Caco-2 (cell line): ENCODE results near the gene MLPH. TPM values are rescaled to one million over a fixed set of nuclear protein-coding genes. Genes with fewer than 3 reads are reported as not detected.

ENCODE experiments used
- Bru-seq: library from RNA; stranded (reverse); fragments of 400-500 nt; gene quantifications from one replicate; lab custom pipeline; 2021; lab: Mats Ljungman, UMichigan
- BruChase-seq, 2 experiments: library from RNA; stranded (reverse); fragments of 400-500 nt; gene quantifications; one replicate each; lab custom pipeline; 2021; lab: Mats Ljungman, UMichigan
- BruUV-seq: library from RNA; stranded (reverse); fragments of 400-500 nt; replicated peaks from 2 replicates; lab custom pipeline; 2021; lab: Mats Ljungman, UMichigan
- CTCF ChIA-PET: fragments of 300-600 bp; sonication (Branson Sonifier 250); formaldehyde crosslinking; loops from one replicate; lab custom pipeline; 2022; ENCODE audit warnings: antibody characterized with exemption; lab: Charles Lee
- POLR2A ChIA-PET: fragments of 300-600 bp; sonication (Branson Sonifier 250); formaldehyde crosslinking; loops from one replicate; lab custom pipeline; 2022; ENCODE audit warnings: antibody characterized with exemption; lab: Charles Lee
- DNase-seq, 2 experiments: peaks; one replicate each; pipeline versions ENCODE4 v3.0.0 to v3.0.0-alpha.2; 2020 to 2022
- H3K27me3 ChIP-seq: replicated peaks from 2 replicates; pipeline ENCODE4 v1.6.0; 2011; ENCODE audit warnings: low read length; ENCODE audit not compliant: control insufficient read depth, insufficient read depth
- H3K36me3 ChIP-seq: 2 replicates; pipeline ENCODE4 v1.5.1; 2011; ENCODE audit warnings: low read length; ENCODE audit not compliant: control insufficient read depth, insufficient read depth
- H3K4me1 ChIP-seq: fragments of 250-450 bp; sonication (Bioruptor Pico); 2 replicates; pipeline ENCODE4 v1.5.1; 2020; ENCODE audit warnings: mild to moderate bottlenecking
- H3K4me3 ChIP-seq: 2 replicates; pipeline ENCODE4 v1.5.1; 2011; ENCODE audit warnings: low read depth, mild to moderate bottlenecking, control low read depth, low read length
- H3K9me3 ChIP-seq: fragments of 250-450 bp; sonication (Bioruptor Pico); 2 replicates; pipeline ENCODE4 v1.5.1; 2020; ENCODE audit warnings: mild to moderate bottlenecking, moderate library complexity
- H3K27ac Mint-ChIP-seq: one replicate; pipeline ENCODE4 v1.8.0; 2022; ENCODE audit warnings: mixed read lengths; ENCODE audit not compliant: unreplicated experiment
- H3K27me3 Mint-ChIP-seq: one replicate; pipeline ENCODE4 v1.8.0; 2022; ENCODE audit warnings: mixed read lengths; ENCODE audit not compliant: insufficient read depth, unreplicated experiment
- H3K36me3 Mint-ChIP-seq: one replicate; pipeline ENCODE4 v1.8.0; 2022; ENCODE audit warnings: mild to moderate bottlenecking, mixed read lengths; ENCODE audit not compliant: insufficient read depth, unreplicated experiment
- H3K4me1 Mint-ChIP-seq: one replicate; pipeline ENCODE4 v1.8.0; 2022; ENCODE audit warnings: low read depth, mixed read lengths; ENCODE audit not compliant: unreplicated experiment
- H3K4me3 Mint-ChIP-seq: one replicate; pipeline ENCODE4 v1.8.0; 2022; ENCODE audit warnings: mild to moderate bottlenecking, moderate library complexity, mixed read lengths; ENCODE audit not compliant: unreplicated experiment
- H3K9me3 Mint-ChIP-seq: one replicate; pipeline ENCODE4 v1.8.0; 2022; ENCODE audit warnings: mixed read lengths; ENCODE audit not compliant: unreplicated experiment
- CTCF ChIP-seq, 2 experiments: fragments of 200-600 bp in 1 of 2; IDR thresholded peaks; 1 replicate in 1 of 2; 2 replicates in 1 of 2; pipeline versions ENCODE4 v1.5.1 to v1.8.0; 2011 to 2022; ENCODE audit warnings: antibody characterized with exemption in 1 of 2, control low read depth in 1 of 2, inconsistent platforms in 1 of 2, low read depth in 1 of 2, low read length in 1 of 2, mild to moderate bottlenecking in 1 of 2, moderate library complexity in 1 of 2; ENCODE audit not compliant: insufficient read depth in 1 of 2, severe bottlenecking in 1 of 2, unreplicated experiment in 1 of 2
- intact Hi-C: fragments of 100-400 bp; cut with micrococcal nuclease; formaldehyde crosslinking; loops from one replicate; pipeline ENCODE4 v1.10.0; 2022; ENCODE audit not compliant: unreplicated experiment
- long read RNA-seq: library from polyadenylated mRNA; stranded (forward); transcript quantifications from one replicate; pipeline ENCODE4 v2.0.0, GENCODE V29; 2022
- total RNA-seq: library from RNA; stranded (reverse); gene quantifications from 2 replicates; pipeline ENCODE4 v1.2.3, GENCODE V29; 2022

MLPH gene
- total RNA-seq (not detected in 2 replicates), Bru-seq, nascent RNA (percentile 11 among the genes with signal in this experiment), BruChase-seq, experiment 1, labeled RNA remaining after a 2-hour chase (percentile 9 among the genes with signal in this experiment), BruChase-seq, experiment 2, labeled RNA remaining after a 6-hour chase (percentile 10 among the genes with signal in this experiment)
- long read RNA-seq, result 0 reads

- no peaks in the 10 kb centered on the region; the same call in 1 of the 2 replicates for H3K27me3 ChIP-seq
- no peak within 1 kb of the TSS for H3K27ac Mint-ChIP-seq
- H3K36me3 Mint-ChIP-seq, result no peaks in the 10 kb centered on the region
- no peak for DNase-seq
- H3K9me3 Mint-ChIP-seq, result no peaks in the 10 kb centered on the region
- POLR2A ChIA-PET, result no interaction called here
- H3K4me1 Mint-ChIP-seq, result no peaks in the 10 kb centered on the region
- peaks cover 4% of the 10 kb centered on the region for H3K27me3 Mint-ChIP-seq
- peaks cover 4% of the 10 kb centered on the region; the same call in 1 of the 2 replicates for H3K9me3 ChIP-seq
- intact Hi-C loops, result no loop called here
- TF ChIP-seq CTCF (IDR thresholded peaks at IDR 0.05; ENCODE audit: insufficient read depth in 1 of 2, low read depth in 1 of 2, low read length in 1 of 2, severe bottlenecking in 1 of 2, unreplicated experiment in 1 of 2), result no peak
- H3K4me1 ChIP-seq, result no peaks in the 10 kb centered on the region
- peak within 1 kb of the TSS; percentile 46 for H3K4me3 Mint-ChIP-seq
- no peaks in the 10 kb centered on the region for H3K36me3 ChIP-seq
- peak within 1 kb of the TSS; percentile 31 for H3K4me3 ChIP-seq
- BruUV-seq, result no TSS peak
- CTCF ChIA-PET, result interaction anchor here (0.6 to 1.0 kb wide), 2 partner anchors 26 to 85 kb away, joined by 3 read pairs; no protein-coding TSS in a partner anchor
Observed at GRCh38 chr2:237486819-237487448, at the start of gene MLPH. TSS of gene MLPH (plus strand) at chr2:237487251. CDS start at chr2:237493427, 6,176 bp downstream.

- POLR2A ChIA-PET, result no interaction called here
- BruUV-seq, result no TSS peak
- H3K36me3 Mint-ChIP-seq, result no peaks in the 10 kb centered on the region
- Histone ChIP-seq H3K4me1 (no peaks in the 10 kb centered on the region), H3K9me3 (no peaks in the 10 kb centered on the region), H3K27me3 (no peaks in the 10 kb centered on the region), H3K36me3 (no peaks in the 10 kb centered on the region), H3K4me3 (no peak overlapping the region)
- no peaks in the 10 kb centered on the region for H3K4me1 Mint-ChIP-seq
- no peaks in the 10 kb centered on the region for H3K9me3 Mint-ChIP-seq
- CTCF ChIA-PET, result no interaction called here
- H3K27me3 Mint-ChIP-seq, result peaks cover 7% of the 10 kb centered on the region
- H3K4me3 Mint-ChIP-seq, result no peak overlapping the region
- intact Hi-C loops, result no loop called here
- no peak for DNase-seq
- TF ChIP-seq CTCF (IDR thresholded peaks at IDR 0.05; ENCODE audit: insufficient read depth in 1 of 2, low read depth in 1 of 2, low read length in 1 of 2, severe bottlenecking in 1 of 2, unreplicated experiment in 1 of 2), result no peak
- H3K27ac Mint-ChIP-seq, result no peak overlapping the region
Observed at GRCh38 chr2:237437566-237437965, 49.5 kb upstream of the MLPH start.

- POLR2A ChIA-PET, result no interaction called here
- peak; percentile 27 to 36 for DNase-seq
- no peaks in the 10 kb centered on the region for H3K9me3 ChIP-seq
- CTCF ChIA-PET, result no interaction called here
- Mint-ChIP-seq H3K27ac (no peak overlapping the region), H3K9me3 (no peaks in the 10 kb centered on the region), H3K4me3 (no peak overlapping the region), H3K4me1 (no peaks in the 10 kb centered on the region), H3K27me3 (peaks cover 7% of the 10 kb centered on the region), H3K36me3 (no peaks in the 10 kb centered on the region)
- H3K4me3 ChIP-seq, result no peak overlapping the region
- intact Hi-C loops, result no loop called here
- no TSS peak for BruUV-seq
- H3K27me3 ChIP-seq, result no peaks in the 10 kb centered on the region
- no peak for TF ChIP-seq CTCF (IDR thresholded peaks at IDR 0.05; ENCODE audit: insufficient read depth in 1 of 2, low read depth in 1 of 2, low read length in 1 of 2, severe bottlenecking in 1 of 2, unreplicated experiment in 1 of 2)
- H3K4me1 ChIP-seq, result no peaks in the 10 kb centered on the region
- H3K36me3 ChIP-seq, result no peaks in the 10 kb centered on the region
Observed at GRCh38 chr2:237438080-237438940, 48.7 kb upstream of the MLPH start.
